ENCODE data around the gene IGSF21. TPM values are rescaled to one million over a fixed set of nuclear protein-coding genes. Genes with fewer than 3 reads are reported as not detected.

The IGSF21 gene
- total RNA-seq, 1 experiment from 2014 or later: not detected

GRCh38 chr1:18410407-18410806, 302.8 kb downstream of the IGSF21 start:
- peaks cover 34% of the 10 kb centered on the region for H3K27me3 Mint-ChIP-seq (ENCODE audit: unreplicated experiment)
- TF ChIP-seq CTCF (IDR thresholded peaks at IDR 0.05; ENCODE audit: unreplicated experiment): no peak
- intact Hi-C loops (cut with micrococcal nuclease; ENCODE audit: unreplicated experiment): no loop called here
- no peak overlapping the region for H3K4me3 Mint-ChIP-seq (ENCODE audit: low read depth, unreplicated experiment)
- peaks cover 4% of the 10 kb centered on the region for H3K9me3 Mint-ChIP-seq (ENCODE audit: low read depth, unreplicated experiment)
- BruUV-seq (replicated peaks): no TSS peak
- CTCF ChIA-PET: no interaction called here
- no peak for DNase-seq
- H3K36me3 Mint-ChIP-seq (ENCODE audit: insufficient read depth, unreplicated experiment): no peaks in the 10 kb centered on the region
- no peak overlapping the region for H3K27ac Mint-ChIP-seq (ENCODE audit: unreplicated experiment)
- H3K4me1 Mint-ChIP-seq (ENCODE audit: low read depth, unreplicated experiment): peaks cover 14% of the 10 kb centered on the region

GRCh38 chr1:18411321-18411720, 303.7 kb downstream of the IGSF21 start:
- Mint-ChIP-seq H3K9me3 (ENCODE audit: low read depth, unreplicated experiment) (peaks cover 4% of the 10 kb centered on the region), H3K4me3 (ENCODE audit: low read depth, unreplicated experiment) (no peak overlapping the region), H3K4me1 (ENCODE audit: low read depth, unreplicated experiment) (peaks cover 14% of the 10 kb centered on the region), H3K27me3 (ENCODE audit: unreplicated experiment) (peaks cover 25% of the 10 kb centered on the region), H3K27ac (ENCODE audit: unreplicated experiment) (no peak overlapping the region), H3K36me3 (ENCODE audit: insufficient read depth, unreplicated experiment) (no peaks in the 10 kb centered on the region)
- CTCF ChIA-PET: no interaction called here
- intact Hi-C loops (cut with micrococcal nuclease; ENCODE audit: unreplicated experiment): no loop called here
- BruUV-seq (replicated peaks): no TSS peak
- no peak for DNase-seq
- no peak for TF ChIP-seq CTCF (IDR thresholded peaks at IDR 0.05; ENCODE audit: unreplicated experiment)

GRCh38 chr1:18411820-18412641, 304.4 kb downstream of the IGSF21 start:
- Mint-ChIP-seq H3K4me1 (ENCODE audit: low read depth, unreplicated experiment) (peaks cover 14% of the 10 kb centered on the region), H3K4me3 (ENCODE audit: low read depth, unreplicated experiment) (no peak overlapping the region), H3K27ac (ENCODE audit: unreplicated experiment) (no peak overlapping the region), H3K36me3 (ENCODE audit: insufficient read depth, unreplicated experiment) (no peaks in the 10 kb centered on the region), H3K9me3 (ENCODE audit: low read depth, unreplicated experiment) (peaks cover 4% of the 10 kb centered on the region), H3K27me3 (ENCODE audit: unreplicated experiment) (peaks cover 17% of the 10 kb centered on the region)
- no peak for DNase-seq
- no peak for TF ChIP-seq CTCF (IDR thresholded peaks at IDR 0.05; ENCODE audit: unreplicated experiment)
- BruUV-seq (replicated peaks): no TSS peak
- CTCF ChIA-PET: no interaction called here
- intact Hi-C loops (cut with micrococcal nuclease; ENCODE audit: unreplicated experiment): no loop called here

- BruUV-seq (replicated peaks): no TSS peak
- peaks cover 4% of the 10 kb centered on the region for H3K9me3 Mint-ChIP-seq (ENCODE audit: low read depth, unreplicated experiment)
- peaks cover 21% of the 10 kb centered on the region for H3K27me3 Mint-ChIP-seq (ENCODE audit: unreplicated experiment)
- no peak overlapping the region for H3K4me3 Mint-ChIP-seq (ENCODE audit: low read depth, unreplicated experiment)
- peaks cover 14% of the 10 kb centered on the region for H3K4me1 Mint-ChIP-seq (ENCODE audit: low read depth, unreplicated experiment)
- DNase-seq: no peak
- no peak for TF ChIP-seq CTCF (IDR thresholded peaks at IDR 0.05; ENCODE audit: unreplicated experiment)
- intact Hi-C loops (cut with micrococcal nuclease; ENCODE audit: unreplicated experiment): no loop called here
- H3K36me3 Mint-ChIP-seq (ENCODE audit: insufficient read depth, unreplicated experiment): no peaks in the 10 kb centered on the region
- CTCF ChIA-PET: no interaction called here
- no peak overlapping the region for H3K27ac Mint-ChIP-seq (ENCODE audit: unreplicated experiment)
These were observed 305.3 kb downstream of the IGSF21 start for GRCh38 chr1:18412882-18413353.
